GM12878 (cell line): ENCODE measurements around the gene NACAD.

ENCODE experiments used
- CREB1 ChIP-seq: IDR thresholded peaks from 2 replicates; pipeline ENCODE4 v1.6.1; 2012; ENCODE audit warnings: low read depth, mild to moderate bottlenecking, inconsistent platforms
- ETV6 ChIP-seq, 2 experiments: fragments of 450-650 bp in 1 of 2; IDR thresholded peaks in 1 of 2; conservative IDR thresholded peaks in 1 of 2; 2 replicates each; pipeline ENCODE4 v1.6.1; 2014; ENCODE audit warnings: antibody characterized with exemption in 1 of 2, borderline replicate concordance in 1 of 2, low read depth in 1 of 2, mild to moderate bottlenecking in 1 of 2, moderate library complexity in 1 of 2
- EZH2 ChIP-seq: IDR thresholded peaks from 2 replicates; pipeline ENCODE4 v1.6.1; 2012; ENCODE audit warnings: low read depth, mild to moderate bottlenecking, control low read depth, inconsistent platforms, low read length, borderline replicate concordance; ENCODE audit not compliant: control insufficient read depth
- KLF5 ChIP-seq: fragments of 450-650 bp; IDR thresholded peaks from 2 replicates; pipeline ENCODE4 v1.6.1; 2014; ENCODE audit warnings: mild to moderate bottlenecking; ENCODE audit not compliant: partially characterized antibody
- LARP7 ChIP-seq: fragments of 450-650 bp; IDR thresholded peaks from 2 replicates; pipeline ENCODE4 v1.6.1; 2017; ENCODE audit warnings: mild to moderate bottlenecking
- MAX ChIP-seq: IDR thresholded peaks from 2 replicates; pipeline ENCODE4 v1.6.1; 2012; ENCODE audit warnings: low read depth, low read length, improper control_type of control experiment
- MXI1 ChIP-seq: fragments of 150-350 bp; IDR thresholded peaks from 2 replicates; pipeline ENCODE4 v1.6.1; 2011; ENCODE audit warnings: low read depth, mild to moderate bottlenecking, inconsistent platforms, low read length, improper control_type of control experiment
- NRF1 ChIP-seq: conservative IDR thresholded peaks from 2 replicates; pipeline ENCODE4 v1.6.1; 2011; ENCODE audit warnings: mild to moderate bottlenecking, low read depth, low read length, improper control_type of control experiment
- PKNOX1 ChIP-seq: fragments of 450-650 bp; IDR thresholded peaks from 2 replicates; pipeline ENCODE4 v1.6.1; 2016; ENCODE audit warnings: mild to moderate bottlenecking
- POLR2AphosphoS5 ChIP-seq: IDR thresholded peaks from 2 replicates; pipeline ENCODE4 v1.6.1; 2011; ENCODE audit warnings: mild to moderate bottlenecking, low read length, inconsistent platforms
- USF1 ChIP-seq: IDR thresholded peaks from 2 replicates; pipeline ENCODE4 v1.6.1; 2011; ENCODE audit warnings: borderline replicate concordance, low read depth, mild to moderate bottlenecking, moderate library complexity, mixed read lengths, low read length; ENCODE audit not compliant: insufficient read depth; ENCODE audit errors: extremely low read length
- TF ChIP-seq, protein P1 (sequence below), 3 experiments: IDR thresholded peaks in 2 of 3; conservative IDR thresholded peaks in 1 of 3; 2 replicates each; pipeline ENCODE4 v1.5.1; 2011; ENCODE audit warnings: low read depth in 3 of 3, low read length in 3 of 3, mild to moderate bottlenecking in 3 of 3, control low read depth in 2 of 3, moderate library complexity in 2 of 3, inconsistent platforms in 1 of 3, mixed read lengths in 1 of 3; ENCODE audit not compliant: control insufficient read depth in 2 of 3, insufficient read depth in 1 of 3; ENCODE audit errors: extremely low read depth in 1 of 3
- TF ChIP-seq, protein P2 (sequence below): fragments of 450-650 bp; IDR thresholded peaks from 2 replicates; pipeline ENCODE4 v1.6.1; 2014; ENCODE audit warnings: mild to moderate bottlenecking
- TF ChIP-seq, protein P3 (sequence below): IDR thresholded peaks from 2 replicates; pipeline ENCODE4 v1.6.1; 2012; ENCODE audit warnings: mild to moderate bottlenecking, low read depth, low read length

DNA sequence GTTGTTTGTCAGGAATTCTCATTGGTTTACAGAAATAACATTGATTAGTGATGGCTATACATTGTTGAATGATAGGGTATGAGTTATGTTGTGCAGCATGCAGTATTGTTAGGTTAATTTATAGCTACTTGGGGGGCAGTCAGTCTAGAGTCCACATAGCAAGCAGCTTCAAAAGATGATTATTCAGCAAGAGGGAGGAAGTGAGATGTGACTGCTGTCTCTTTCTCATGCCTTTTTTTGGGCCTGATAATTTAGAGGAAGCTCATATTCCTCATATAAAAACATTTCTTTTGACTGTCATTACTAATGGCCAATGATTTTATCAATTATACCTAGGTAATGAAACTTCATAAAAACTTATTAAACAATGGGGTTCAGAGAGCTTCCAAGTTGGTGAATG is 26.2 kb upstream of the NACAD start:
- TF ChIP-seq POLR2AphosphoS5 (no peak), KLF5 (no peak), CREB1 (no peak), MAX (no peak), LARP7 (no peak), USF1 (no peak), MXI1 (no peak), PKNOX1 (no peak), EZH2 (no peak), NRF1 (no peak), ETV6 (conservative IDR thresholded peaks at IDR 0.05 in 1 of 2, IDR thresholded peaks at IDR 0.05 in 1 of 2; ENCODE audit: borderline replicate concordance in 1 of 2, low read depth in 1 of 2) (no peak)
- TF ChIP-seq, protein P1, sequence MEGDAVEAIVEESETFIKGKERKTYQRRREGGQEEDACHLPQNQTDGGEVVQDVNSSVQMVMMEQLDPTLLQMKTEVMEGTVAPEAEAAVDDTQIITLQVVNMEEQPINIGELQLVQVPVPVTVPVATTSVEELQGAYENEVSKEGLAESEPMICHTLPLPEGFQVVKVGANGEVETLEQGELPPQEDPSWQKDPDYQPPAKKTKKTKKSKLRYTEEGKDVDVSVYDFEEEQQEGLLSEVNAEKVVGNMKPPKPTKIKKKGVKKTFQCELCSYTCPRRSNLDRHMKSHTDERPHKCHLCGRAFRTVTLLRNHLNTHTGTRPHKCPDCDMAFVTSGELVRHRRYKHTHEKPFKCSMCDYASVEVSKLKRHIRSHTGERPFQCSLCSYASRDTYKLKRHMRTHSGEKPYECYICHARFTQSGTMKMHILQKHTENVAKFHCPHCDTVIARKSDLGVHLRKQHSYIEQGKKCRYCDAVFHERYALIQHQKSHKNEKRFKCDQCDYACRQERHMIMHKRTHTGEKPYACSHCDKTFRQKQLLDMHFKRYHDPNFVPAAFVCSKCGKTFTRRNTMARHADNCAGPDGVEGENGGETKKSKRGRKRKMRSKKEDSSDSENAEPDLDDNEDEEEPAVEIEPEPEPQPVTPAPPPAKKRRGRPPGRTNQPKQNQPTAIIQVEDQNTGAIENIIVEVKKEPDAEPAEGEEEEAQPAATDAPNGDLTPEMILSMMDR (IDR thresholded peaks at IDR 0.05 in 2 of 3, conservative IDR thresholded peaks at IDR 0.05 in 1 of 3; ENCODE audit: control insufficient read depth in 2 of 3, extremely low read depth in 1 of 3, insufficient read depth in 1 of 3, low read depth in 3 of 3, low read length in 3 of 3): no peak
- TF ChIP-seq, protein P2, sequence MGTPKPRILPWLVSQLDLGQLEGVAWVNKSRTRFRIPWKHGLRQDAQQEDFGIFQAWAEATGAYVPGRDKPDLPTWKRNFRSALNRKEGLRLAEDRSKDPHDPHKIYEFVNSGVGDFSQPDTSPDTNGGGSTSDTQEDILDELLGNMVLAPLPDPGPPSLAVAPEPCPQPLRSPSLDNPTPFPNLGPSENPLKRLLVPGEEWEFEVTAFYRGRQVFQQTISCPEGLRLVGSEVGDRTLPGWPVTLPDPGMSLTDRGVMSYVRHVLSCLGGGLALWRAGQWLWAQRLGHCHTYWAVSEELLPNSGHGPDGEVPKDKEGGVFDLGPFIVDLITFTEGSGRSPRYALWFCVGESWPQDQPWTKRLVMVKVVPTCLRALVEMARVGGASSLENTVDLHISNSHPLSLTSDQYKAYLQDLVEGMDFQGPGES: no peak
- TF ChIP-seq, protein P3, sequence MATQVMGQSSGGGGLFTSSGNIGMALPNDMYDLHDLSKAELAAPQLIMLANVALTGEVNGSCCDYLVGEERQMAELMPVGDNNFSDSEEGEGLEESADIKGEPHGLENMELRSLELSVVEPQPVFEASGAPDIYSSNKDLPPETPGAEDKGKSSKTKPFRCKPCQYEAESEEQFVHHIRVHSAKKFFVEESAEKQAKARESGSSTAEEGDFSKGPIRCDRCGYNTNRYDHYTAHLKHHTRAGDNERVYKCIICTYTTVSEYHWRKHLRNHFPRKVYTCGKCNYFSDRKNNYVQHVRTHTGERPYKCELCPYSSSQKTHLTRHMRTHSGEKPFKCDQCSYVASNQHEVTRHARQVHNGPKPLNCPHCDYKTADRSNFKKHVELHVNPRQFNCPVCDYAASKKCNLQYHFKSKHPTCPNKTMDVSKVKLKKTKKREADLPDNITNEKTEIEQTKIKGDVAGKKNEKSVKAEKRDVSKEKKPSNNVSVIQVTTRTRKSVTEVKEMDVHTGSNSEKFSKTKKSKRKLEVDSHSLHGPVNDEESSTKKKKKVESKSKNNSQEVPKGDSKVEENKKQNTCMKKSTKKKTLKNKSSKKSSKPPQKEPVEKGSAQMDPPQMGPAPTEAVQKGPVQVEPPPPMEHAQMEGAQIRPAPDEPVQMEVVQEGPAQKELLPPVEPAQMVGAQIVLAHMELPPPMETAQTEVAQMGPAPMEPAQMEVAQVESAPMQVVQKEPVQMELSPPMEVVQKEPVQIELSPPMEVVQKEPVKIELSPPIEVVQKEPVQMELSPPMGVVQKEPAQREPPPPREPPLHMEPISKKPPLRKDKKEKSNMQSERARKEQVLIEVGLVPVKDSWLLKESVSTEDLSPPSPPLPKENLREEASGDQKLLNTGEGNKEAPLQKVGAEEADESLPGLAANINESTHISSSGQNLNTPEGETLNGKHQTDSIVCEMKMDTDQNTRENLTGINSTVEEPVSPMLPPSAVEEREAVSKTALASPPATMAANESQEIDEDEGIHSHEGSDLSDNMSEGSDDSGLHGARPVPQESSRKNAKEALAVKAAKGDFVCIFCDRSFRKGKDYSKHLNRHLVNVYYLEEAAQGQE: no peak
